Pancreas (tissue), 10 donors: ENCODE data around the gene ARMCX1. TPM values are rescaled to one million over a fixed set of nuclear protein-coding genes. Genes with fewer than 3 reads are reported as not detected.
A peak's percentile ranks its signal among the peaks of the same experiment; 100 is the strongest.
"Not testable (repeated sequence)": the region's sequence is repeated elsewhere in the genome, so short reads cannot be mapped to it uniquely, and the experiment has no call there.

Experiments used
- ATAC-seq, 4 donors: fragments of 200-7000 bp; cut with Tn5 transposase; one replicate each; pipeline versions ENCODE4 v1.8.0 to v1.9.1; 2020; ENCODE audit warnings: mild to moderate bottlenecking in 4 of 4, moderate library complexity in 4 of 4
- DNase-seq, 6 donors: peaks; one replicate each; pipeline ENCODE4 v3.0.0-alpha.2; 2020
- FAIRE-seq: peaks from 2 replicates; lab custom pipeline; 2012; peaks lifted over from hg19 to GRCh38; lab: Jason Lieb, UNC
- H3K27ac ChIP-seq, 4 donors: fragments of 200-600 bp; sonication (generic); 1 replicate in 3 of 4; 2 replicates in 1 of 4; pipeline versions ENCODE4 v1.5.0 to v1.8.0; 2020
- H3K27me3 ChIP-seq, 4 donors: fragments of 200-600 bp; one replicate each; pipeline ENCODE4 v1.8.0; 2021
- H3K36me3 ChIP-seq, 3 donors: fragments of 200-600 bp; sonication (generic) in 1 of 3; one replicate each; pipeline versions ENCODE4 v1.5.0 to v1.8.0; 2020 to 2021
- H3K4me1 ChIP-seq, 3 donors: fragments of 200-600 bp; one replicate each; pipeline ENCODE4 v1.8.0; 2021
- H3K4me3 ChIP-seq, 4 donors: fragments of 200-600 bp; sonication (generic) in 2 of 4; one replicate each; pipeline versions ENCODE4 v1.5.0 to v1.8.0; 2020 to 2021
- H3K9me3 ChIP-seq, 4 donors: fragments of 200-600 bp; one replicate each; pipeline ENCODE4 v1.8.0; 2021
- WGBS, 2 donors: extraction: QIAGEN DNeasy Blood & Tissue Kit; methylation state at CpG; one replicate each; pipeline ENCODE4 v1.1.7; 2013; 5-methylcytosine and 5-hydroxymethylcytosine counted together
- intact Hi-C, 3 donors: fragments of 100-400 bp; cut with DNase I; formaldehyde crosslinking; loops; one replicate each; pipeline versions ENCODE4 v1.11.1 to v1.14.2; 2022
- polyA plus RNA-seq, 2 donors: library from polyadenylated mRNA; stranded (reverse); fragments of 200-250 nt; gene quantifications; one replicate each; pipeline ENCODE4 v1.2.3, GENCODE V29; 2013
- total RNA-seq, 6 donors: library from RNA; stranded (reverse); fragmentation: NEBNext Ultra II Directional in 4 of 6; extraction: Animal tissue kit (Norgen Biotek cat#: 25700) in 4 of 6; gene quantifications; one replicate each; pipeline versions ENCODE4 v1.2.1 to v1.2.4, GENCODE V29; 2021 to 2023
- TF ChIP-seq, protein P1 (sequence below), 4 donors: fragments of 200-600 bp; sonication (generic) in 3 of 4; IDR thresholded peaks; one replicate each; pipeline versions ENCODE4 v1.5.0 to v1.8.0; 2021; ENCODE audit warnings: antibody characterized with exemption in 4 of 4
- donor health status: healthy with polysubstance abuse.
- donor health status: DM: no; HTN: no; CAD: no; lungs with moderate emphysema.
- donor health status: DM: no; HTN: no; CAD: no.
- donor health status: control.
- donor health status: control.
- donor health status: Bipolar disorder and iron deficiency.
- donor health status: DM: yes; HTN: yes; CAD: no.
- donor health status: DM: no; HTN: no; CAD: no.
- donor health status: DM: no; HTN: no; CAD: no.
- donor health status: DM: yes; HTN: yes; CAD: no.

ARMCX1 gene
- total and polyA plus RNA-seq, 8 donors = 5.2 to 16.8 (median 9.7) TPM

DNA sequence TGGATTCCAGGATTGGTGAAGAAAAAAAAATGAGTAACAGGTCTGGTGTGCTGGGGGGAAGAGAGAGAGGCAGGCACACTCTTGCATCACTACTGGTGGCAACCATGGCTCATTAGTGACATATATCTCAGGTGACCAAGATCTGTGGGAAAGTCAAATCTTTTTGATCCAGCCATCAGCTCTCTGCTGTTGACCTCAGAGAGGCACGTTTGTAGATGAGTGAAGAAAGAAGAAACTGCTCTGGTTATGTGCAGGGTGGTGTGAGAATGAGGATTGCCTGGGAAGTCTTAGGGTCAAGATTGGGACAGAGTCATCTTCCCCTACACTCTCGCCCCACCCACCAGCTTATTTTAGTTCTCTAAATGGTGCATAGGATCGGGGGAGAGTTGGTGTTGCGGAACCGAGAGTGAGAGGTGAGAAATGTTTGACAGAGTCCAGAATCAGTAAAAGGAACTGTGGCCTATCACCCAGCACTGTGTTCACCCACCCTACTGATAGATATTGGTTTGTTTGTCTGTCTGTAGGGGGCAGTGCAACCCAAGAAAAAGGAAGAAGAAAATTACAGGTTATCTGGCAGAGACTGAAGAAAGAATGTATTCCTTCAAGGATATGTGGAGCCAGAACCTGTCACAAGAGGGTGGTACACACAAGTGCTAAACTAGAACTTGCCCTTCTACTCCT is 45.5 kb downstream of the ARMCX1 start:
- Histone ChIP-seq H3K27me3 (peaks cover 0 to 15% (median 2%) of the 10 kb centered on the region in 4 donors), H3K9me3 (no peaks in the 10 kb centered on the region), H3K4me3 (no peak overlapping the region), H3K27ac (no peak overlapping the region), H3K36me3 (no peaks in the 10 kb centered on the region), H3K4me1 (no peaks in the 10 kb centered on the region)
- 7 to 8% methylated on average over 5 of the region's 5 CpGs for WGBS, 2 donors
- DNase-seq = peak in 2 of 6 donors; percentile 27 to 34
- peak; percentile 64 to 94 (median 90) for ATAC-seq
- intact Hi-C loops = loop anchor here in 1 of 3 donors (10.0 kb wide), 1 partner anchor 209 kb away; no protein-coding TSS in a partner anchor
- peak; percentile 94 for FAIRE-seq
- TF ChIP-seq, protein P1, sequence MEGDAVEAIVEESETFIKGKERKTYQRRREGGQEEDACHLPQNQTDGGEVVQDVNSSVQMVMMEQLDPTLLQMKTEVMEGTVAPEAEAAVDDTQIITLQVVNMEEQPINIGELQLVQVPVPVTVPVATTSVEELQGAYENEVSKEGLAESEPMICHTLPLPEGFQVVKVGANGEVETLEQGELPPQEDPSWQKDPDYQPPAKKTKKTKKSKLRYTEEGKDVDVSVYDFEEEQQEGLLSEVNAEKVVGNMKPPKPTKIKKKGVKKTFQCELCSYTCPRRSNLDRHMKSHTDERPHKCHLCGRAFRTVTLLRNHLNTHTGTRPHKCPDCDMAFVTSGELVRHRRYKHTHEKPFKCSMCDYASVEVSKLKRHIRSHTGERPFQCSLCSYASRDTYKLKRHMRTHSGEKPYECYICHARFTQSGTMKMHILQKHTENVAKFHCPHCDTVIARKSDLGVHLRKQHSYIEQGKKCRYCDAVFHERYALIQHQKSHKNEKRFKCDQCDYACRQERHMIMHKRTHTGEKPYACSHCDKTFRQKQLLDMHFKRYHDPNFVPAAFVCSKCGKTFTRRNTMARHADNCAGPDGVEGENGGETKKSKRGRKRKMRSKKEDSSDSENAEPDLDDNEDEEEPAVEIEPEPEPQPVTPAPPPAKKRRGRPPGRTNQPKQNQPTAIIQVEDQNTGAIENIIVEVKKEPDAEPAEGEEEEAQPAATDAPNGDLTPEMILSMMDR (IDR thresholded peaks at IDR 0.05) = peak in 3 of 4 donors; percentile 37 to 48 (median 43)

DNA sequence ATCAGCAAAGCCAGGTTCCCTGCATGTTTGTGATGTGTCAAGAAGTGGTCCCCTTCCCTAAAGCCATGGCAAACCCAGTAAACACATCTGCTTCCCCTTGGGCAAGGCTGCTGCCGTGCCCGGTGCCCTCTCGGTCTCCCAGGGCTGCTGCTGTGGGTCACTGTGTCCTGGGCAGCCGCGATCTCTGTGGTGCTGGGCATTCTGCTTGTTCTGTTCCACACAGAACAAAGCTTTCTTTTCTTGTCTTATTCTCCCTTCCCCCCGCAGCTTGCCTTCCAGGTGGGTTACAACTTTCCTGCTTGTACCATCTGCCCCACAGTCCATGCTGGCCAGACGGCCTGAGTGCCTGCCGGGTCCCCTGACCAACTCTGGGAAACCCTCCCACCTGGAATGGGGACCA is 49.2 kb downstream of the ARMCX1 start:
- intact Hi-C loops = loop anchor here in 1 of 3 donors (10.0 kb wide), 1 partner anchor 205 kb away; no protein-coding TSS in a partner anchor
- FAIRE-seq, H3K36me3 ChIP-seq, H3K27ac ChIP-seq, H3K27me3 ChIP-seq, ATAC-seq, H3K4me3 ChIP-seq, H3K4me1 ChIP-seq, H3K9me3 ChIP-seq: not testable (repeated sequence)
- DNase-seq = peak in 1 of 6 donors; percentile 47
- WGBS, 2 donors = 79 to 81% methylated on average over 3 to 6 of the region's 8 CpGs

DNA sequence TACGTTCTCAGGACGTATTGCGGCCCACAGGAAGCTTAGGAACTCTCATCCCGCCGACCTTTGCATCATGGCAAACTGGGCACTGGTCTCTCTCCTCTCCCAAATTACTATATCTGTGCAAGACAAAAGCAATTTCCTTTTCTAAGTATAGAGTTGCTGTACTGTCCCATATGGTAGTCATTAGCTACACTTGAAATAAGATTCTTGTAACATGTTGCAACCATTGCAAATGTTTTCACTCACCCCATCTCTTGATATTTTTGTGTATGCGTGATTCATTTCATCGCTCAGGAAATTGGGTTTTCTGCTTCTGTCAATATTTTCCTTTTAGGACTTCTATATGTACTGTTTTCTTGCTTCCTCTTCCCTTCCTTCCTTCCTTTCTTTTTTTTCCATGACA is 51.7 kb downstream of the ARMCX1 start:
- H3K4me1 ChIP-seq = no peaks in the 10 kb centered on the region
- H3K4me3 ChIP-seq = no peak overlapping the region
- FAIRE-seq (no peak), DNase-seq (no peak), ATAC-seq (no peak)
- H3K27me3 ChIP-seq = no peaks in the 10 kb centered on the region
- no peaks in the 10 kb centered on the region for H3K36me3 ChIP-seq
- WGBS, 2 donors = 65 to 77% methylated on average over 2 to 4 of the region's 7 CpGs
- intact Hi-C loops = no loop called here
- no peak overlapping the region for H3K27ac ChIP-seq
- TF ChIP-seq, protein P1 (IDR thresholded peaks at IDR 0.05) = no peak
- no peaks in the 10 kb centered on the region for H3K9me3 ChIP-seq

Other genes starting within 250 kb of the ARMCX1 start
- gene TIMM8A, start 201.8 kb upstream of the ARMCX1 start, total RNA-seq = 1 to 10 TPM; 2.7 to 6.5 (median 5.7) TPM
- gene TIMM8A, start 201.8 kb upstream of the ARMCX1 start, polyA plus RNA-seq = 1 to 10 TPM; 2.0 to 3.2 TPM
- 1 to 10 TPM in 3 of 6 donors, under 1 TPM in 3; 0.43 to 5.6 (median 0.97) TPM for gene BTK, start 164.4 kb upstream of the ARMCX1 start, total RNA-seq
- gene BTK, start 164.4 kb upstream of the ARMCX1 start, polyA plus RNA-seq = 1 to 10 TPM in 1 of 2 donors, under 1 TPM in 1; 0.53 to 1.7 TPM
- 100 to 1,000 TPM in 4 of 6 donors, 10 to 100 TPM in 2; 78.4 to 258 (median 115) TPM for gene RPL36A, start 159.5 kb upstream of the ARMCX1 start, total RNA-seq
- 1,000 to 10,000 TPM; 1,169 to 1,515 TPM for gene RPL36A, start 159.5 kb upstream of the ARMCX1 start, polyA plus RNA-seq
- 10 to 100 TPM in 1 of 6 donors, 1 to 10 TPM in 5; 5.1 to 12.8 (median 7.3) TPM for gene GLA, start 142.6 kb upstream of the ARMCX1 start, total RNA-seq
- 10 to 100 TPM; 11.2 to 20.5 TPM for gene GLA, start 142.6 kb upstream of the ARMCX1 start, polyA plus RNA-seq
- 10 to 100 TPM; 15.0 to 32.8 (median 23.3) TPM for gene HNRNPH2, start 142.3 kb upstream of the ARMCX1 start, total RNA-seq
- gene HNRNPH2, start 142.3 kb upstream of the ARMCX1 start, polyA plus RNA-seq = 10 to 100 TPM; 16.2 to 42.5 TPM
- gene ARMCX4, start 65.1 kb upstream of the ARMCX1 start, total RNA-seq = 1 to 10 TPM; 3.2 to 9.4 (median 6.4) TPM
- gene ARMCX4, start 65.1 kb upstream of the ARMCX1 start, polyA plus RNA-seq = 10 to 100 TPM; 11.9 to 13.5 TPM
- 10 to 100 TPM; 20.9 to 33.0 (median 26.0) TPM for gene ARMCX6, start 67.5 kb downstream of the ARMCX1 start, total RNA-seq
- 10 to 100 TPM; 15.7 to 34.5 TPM for gene ARMCX6, start 67.5 kb downstream of the ARMCX1 start, polyA plus RNA-seq
- gene ARMCX3, start 72.6 kb downstream of the ARMCX1 start, total RNA-seq = 10 to 100 TPM; 35.9 to 49.9 (median 42.3) TPM
- gene ARMCX3, start 72.6 kb downstream of the ARMCX1 start, polyA plus RNA-seq = 10 to 100 TPM; 37.4 to 48.7 TPM
- 10 to 100 TPM; 10.6 to 30.0 (median 16.3) TPM for gene ARMCX2, start 109.3 kb downstream of the ARMCX1 start, total RNA-seq
- gene ARMCX2, start 109.3 kb downstream of the ARMCX1 start, polyA plus RNA-seq = 10 to 100 TPM; 12.8 to 34.5 TPM